GM20000 (cell line): Measurements from ENCODE around the gene ACOT8.
"Not testable (repeated sequence)": the region's sequence is repeated elsewhere in the genome, so short reads cannot be mapped to it uniquely, and the experiment has no call there.

Experiments
- DNase-seq: peaks from one replicate; pipeline ENCODE4 v3.0.0; 2012; ENCODE audit warnings: low spot score
- CTCF ChIP-seq: IDR thresholded peaks from 2 replicates; pipeline ENCODE4 v1.5.1; 2012; ENCODE audit warnings: mild to moderate bottlenecking, control low read depth; ENCODE audit errors: extremely low read depth, missing control alignments

Gene ACOT8

GRCh38 chr20:45836841-45837240, 20.4 kb downstream of the ACOT8 start:
- no peak for DNase-seq
- TF ChIP-seq CTCF, result no peak

GRCh38 chr20:45835825-45836224, 21.4 kb downstream of the ACOT8 start:
- TF ChIP-seq CTCF, result no peak

GRCh38 chr20:45835329-45835765, 21.8 kb downstream of the ACOT8 start:
- no peak for DNase-seq

More at GRCh38 chr20:45835825-45836224, 21.4 kb downstream of the ACOT8 start:
- no peak for DNase-seq

GRCh38 chr20:45834797-45835161, 22.4 kb downstream of the ACOT8 start:
- no peak for DNase-seq
- TF ChIP-seq CTCF, result no peak

More at GRCh38 chr20:45835329-45835765, 21.8 kb downstream of the ACOT8 start:
- no peak for TF ChIP-seq CTCF

- DNase-seq, result peak; percentile 85
- TF ChIP-seq CTCF, result no peak
These were observed 23.1 kb downstream of the ACOT8 start for GRCh38 chr20:45833883-45834796.

- no peak for TF ChIP-seq CTCF
- DNase-seq, result peak; percentile 75
These were observed 23.9 kb downstream of the ACOT8 start, which contains the start of gene SNX21 for GRCh38 chr20:45833030-45833882. Gene SNX21 (plus strand): TSS chr20:45833799. CDS start chr20:45833920, 121 bp downstream.

GRCh38 chr20:45832619-45833018, 24.6 kb downstream of the ACOT8 start:
- TF ChIP-seq CTCF, result no peak
- DNase-seq, result no peak

GRCh38 chr20:45829673-45830106, 27.5 kb downstream of the ACOT8 start:
- DNase-seq, result not testable (repeated sequence)
